Omental fat pad (tissue), 4 donors: ENCODE data around the gene SHROOM3. TPM values are rescaled to one million over a fixed set of nuclear protein-coding genes. Genes with fewer than 3 reads are reported as not detected.

ENCODE experiments used
- ATAC-seq: fragments of 150-250 bp; one replicate; pipeline ENCODE4 v1.9.1; 2016; ENCODE audit warnings: mild to moderate bottlenecking, moderate library complexity; ENCODE audit not compliant: low FRiP score
- DNase-seq: peaks from one replicate; pipeline ENCODE4 v3.0.0-alpha.2; 2019; ENCODE audit warnings: low spot score
- CTCF ChIP-seq, 3 donors: fragments of 450-650 bp; IDR thresholded peaks; one replicate each; pipeline ENCODE4 v1.5.1; 2016 to 2017; ENCODE audit warnings: antibody characterized with exemption in 3 of 3, mild to moderate bottlenecking in 3 of 3, moderate library complexity in 2 of 3
- total RNA-seq, 4 donors: library from RNA; depleted of rRNA; stranded (reverse); fragments of >200 nt; gene quantifications; one replicate each; pipeline ENCODE4 v1.1.0, GENCODE V29; 2016

Gene SHROOM3
- total RNA-seq, 4 donors from 2014 or later = 1.3 to 12.2 (median 3.1) TPM

- DNase-seq = no peak
- TF ChIP-seq CTCF (IDR thresholded peaks at IDR 0.05) = no peak
- no peak for ATAC-seq
Measured at GRCh38 chr4:76504613-76505465, 69.8 kb downstream of the SHROOM3 start.

- DNase-seq (no peak), ATAC-seq (no peak)
- TF ChIP-seq CTCF (IDR thresholded peaks at IDR 0.05) = no peak
Measured at GRCh38 chr4:76511947-76512346, 76.9 kb downstream of the SHROOM3 start.

- no peak for DNase-seq
- ATAC-seq = no peak
- no peak for TF ChIP-seq CTCF (IDR thresholded peaks at IDR 0.05)
Measured at GRCh38 chr4:76513482-76513881, 78.5 kb downstream of the SHROOM3 start.

GRCh38 chr4:76514087-76514486 is 79.1 kb downstream of the SHROOM3 start:
- ATAC-seq = no peak
- TF ChIP-seq CTCF (IDR thresholded peaks at IDR 0.05) = no peak
- DNase-seq = no peak

- DNase-seq = no peak
- no peak for ATAC-seq
- no peak for TF ChIP-seq CTCF (IDR thresholded peaks at IDR 0.05)
Measured at GRCh38 chr4:76515975-76516843, 81.2 kb downstream of the SHROOM3 start.

GRCh38 chr4:76518241-76518640 is 83.2 kb downstream of the SHROOM3 start:
- DNase-seq (no peak), ATAC-seq (no peak)
- TF ChIP-seq CTCF (IDR thresholded peaks at IDR 0.05) = no peak
